K562 (cell line): ENCODE data around the gene YES1. TPM values are rescaled to one million over a fixed set of nuclear protein-coding genes. Genes with fewer than 3 reads are reported as not detected.

Experiments used
- HNRNPL ChIP-seq: fragments of 200-400 bp; formaldehyde crosslinking; IDR thresholded peaks from 2 replicates; pipeline ENCODE4 v1.6.1; 2017; ENCODE audit warnings: low read depth, mild to moderate bottlenecking, low read length
- JUN ChIP-seq, 2 experiments: sonication (generic) in 1 of 2; formaldehyde crosslinking in 1 of 2; IDR thresholded peaks; 2 replicates each; pipeline versions ENCODE4 v1.6.1 to v1.8.0; 2012 to 2022; ENCODE audit warnings: borderline replicate concordance in 2 of 2, mild to moderate bottlenecking in 2 of 2, improper control_type of control experiment in 1 of 2, low read depth in 1 of 2, low read length in 1 of 2, missing genetic modification reagents in 1 of 2
- LCOR ChIP-seq: sonication (generic); formaldehyde crosslinking; IDR thresholded peaks from 2 replicates; pipeline ENCODE4 v1.8.0; 2022; ENCODE audit warnings: mild to moderate bottlenecking, missing genetic modification reagents
- MGA ChIP-seq: fragments of 450-650 bp; IDR thresholded peaks from 2 replicates; pipeline ENCODE4 v1.6.1; 2016; ENCODE audit warnings: mild to moderate bottlenecking, moderate library complexity
- NCOA1 ChIP-seq: fragments of 450-650 bp; IDR thresholded peaks from 2 replicates; pipeline ENCODE4 v1.6.1; 2016; ENCODE audit warnings: low read depth
- RBM25 ChIP-seq: fragments of 200-400 bp; formaldehyde crosslinking; IDR thresholded peaks from 2 replicates; pipeline ENCODE4 v1.6.1; 2018; ENCODE audit warnings: low read length, low read depth, moderate library complexity; ENCODE audit not compliant: severe bottlenecking
- RFX1 ChIP-seq: fragments of 450-650 bp; IDR thresholded peaks from 2 replicates; pipeline ENCODE4 v1.6.1; 2016; ENCODE audit warnings: mild to moderate bottlenecking, moderate library complexity
- SMAD1 ChIP-seq: fragments of 150-350 bp; IDR thresholded peaks from 2 replicates; pipeline ENCODE4 v1.6.1; 2014; ENCODE audit warnings: low read length, low read depth; ENCODE audit not compliant: partially characterized antibody
- SRF ChIP-seq, 2 experiments: fragments of 250-450, 450-650 bp in 1 of 2; sonication (Bioruptor Pico) in 1 of 2; sonication (generic) in 1 of 2; formaldehyde crosslinking; IDR thresholded peaks; 2 replicates each; pipeline versions ENCODE4 v1.5.0 to v1.5.1; 2020 to 2022; ENCODE audit warnings: mild to moderate bottlenecking in 1 of 2, missing genetic modification reagents in 1 of 2
- ZBTB5 ChIP-seq: fragments of 450-650 bp; IDR thresholded peaks from 2 replicates; pipeline ENCODE4 v1.6.1; 2017; ENCODE audit warnings: antibody characterized with exemption
- ZKSCAN1 ChIP-seq: fragments of 150-350 bp; IDR thresholded peaks from 2 replicates; pipeline ENCODE4 v1.6.1; 2016; ENCODE audit warnings: low read depth, low read length
- ZNF140 ChIP-seq: fragments of 250-450 bp; sonication (Bioruptor Pico); IDR thresholded peaks from 2 replicates; pipeline ENCODE4 v1.8.0; 2021; ENCODE audit warnings: moderate library complexity, mild to moderate bottlenecking, inconsistent platforms
- ZNF398 ChIP-seq: fragments of 250-450 bp; sonication (Bioruptor Pico); IDR thresholded peaks from 2 replicates; pipeline ENCODE4 v1.8.0; 2021; ENCODE audit warnings: moderate library complexity, mild to moderate bottlenecking, inconsistent platforms
- ZNF445 ChIP-seq: fragments of 250-450 bp; sonication (Bioruptor Pico); IDR thresholded peaks from 2 replicates; pipeline ENCODE4 v1.4.0; 2020; ENCODE audit warnings: low read depth, mild to moderate bottlenecking, moderate library complexity
- polyA plus RNA-seq, 8 experiments: library from polyadenylated mRNA; depleted of rRNA in 4 of 8; stranded (reverse) in 5 of 8; unstranded in 3 of 8; fragments of >200 nt; fragmentation: Nextera tagmentation in 2 of 8; fragmentation: Illumina TruSeq in 1 of 8; extraction: Ambion mirVana in 2 of 8; extraction: Trizol in 1 of 8; gene quantifications; 2 replicates each; pipeline versions ENCODE4 v1.2.1 to v1.2.3, GENCODE V29; 2011 to 2014; ENCODE audit warnings: inconsistent platforms in 1 of 8, missing spikeins in 1 of 8
- total RNA-seq, 7 experiments: library from RNA; depleted of rRNA in 6 of 7; stranded (reverse); fragments of >200 nt in 6 of 7; fragmentation: Illumina TruSeq in 2 of 7; extraction: Trizol in 2 of 7; gene quantifications; 2 replicates each; pipeline versions ENCODE4 v1.2.1 to v1.2.3, GENCODE V29; 2011 to 2021; ENCODE audit warnings: low replicate concordance in 1 of 7

YES1 gene
- total and polyA plus RNA-seq, 9 of the 15 experiments (the other 6 are each of a cell fraction or from before 2014, with no cell fraction given): 37.2 to 115 (median 77.7) TPM

GRCh38 chr18:711310-711656 lies 100.8 kb downstream of the YES1 start (continued):
- TF ChIP-seq MGA (no peak), ZNF140 (CRISPR knock-in tag) (no peak), RFX1 (no peak), ZNF398 (no peak), ZKSCAN1 (no peak), JUN (IDR thresholded peaks at IDR 0.05; ENCODE audit: borderline replicate concordance, low read depth, low read length) (no peak), JUN (CRISPR knock-in tag; IDR thresholded peaks at IDR 0.05; ENCODE audit: borderline replicate concordance) (no peak), ZNF445 (CRISPR knock-in tag) (no peak), HNRNPL (no peak), LCOR (CRISPR knock-in tag) (no peak), NCOA1 (no peak), SRF (CRISPR knock-in tag; IDR thresholded peaks at IDR 0.05) (no peak), SMAD1 (no peak), ZBTB5 (peak; percentile 97), RBM25 (no peak)
